ENCODE measurements around the gene EPB41L3.
A peak's percentile ranks its signal among the peaks of the same experiment; 100 is the strongest.

The EPB41L3 gene

DNA sequence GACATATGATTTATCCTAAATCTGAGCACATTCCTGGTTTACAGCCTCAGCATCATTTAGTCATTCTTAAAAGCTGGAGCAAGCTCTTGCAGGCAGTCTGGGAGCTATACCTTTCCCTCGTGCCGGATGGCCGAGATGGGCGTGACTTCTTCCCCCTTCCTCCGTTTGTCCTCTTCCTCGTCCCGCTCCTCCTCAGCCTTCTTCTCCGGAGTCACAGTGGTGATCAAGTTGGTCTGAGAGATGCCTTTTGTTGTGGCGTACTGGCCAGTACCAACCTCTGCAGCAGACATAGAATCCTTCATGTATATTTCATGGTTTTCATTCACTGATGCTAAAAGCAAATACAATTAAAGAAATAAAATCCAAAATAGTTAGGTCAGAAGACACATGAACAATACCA, 124.2 kb downstream of the EPB41L3 start:
- no peaks in the 10 kb centered on the region for H3K9me2 ChIP-seq (ENCODE audit: low read depth, low read length)
- H3K79me2 ChIP-seq (ENCODE audit: insufficient read depth, low read length): no peaks in the 10 kb centered on the region
- no peaks in the 10 kb centered on the region for H4K20me1 ChIP-seq (ENCODE audit: insufficient read depth, low read length)
- no peak overlapping the region for H3K9ac ChIP-seq (ENCODE audit: low read length)
- H3K27me3 ChIP-seq (ENCODE audit: insufficient read depth, low read length): 0 out of 2 replicates have a peak, but pooled peaks cover 9% of the 10 kb centered on the region
- no peak overlapping the region for H3K4me2 ChIP-seq (ENCODE audit: low read length)
- H3K9me3 ChIP-seq (ENCODE audit: low read length): no peaks in the 10 kb centered on the region
- H3K36me3 ChIP-seq (ENCODE audit: insufficient read depth, low read length): no peaks in the 10 kb centered on the region
- H3K27ac ChIP-seq (ENCODE audit: low read depth, low read length, poor library complexity, severe bottlenecking): no peak overlapping the region
- TF ChIP-seq, protein P1, sequence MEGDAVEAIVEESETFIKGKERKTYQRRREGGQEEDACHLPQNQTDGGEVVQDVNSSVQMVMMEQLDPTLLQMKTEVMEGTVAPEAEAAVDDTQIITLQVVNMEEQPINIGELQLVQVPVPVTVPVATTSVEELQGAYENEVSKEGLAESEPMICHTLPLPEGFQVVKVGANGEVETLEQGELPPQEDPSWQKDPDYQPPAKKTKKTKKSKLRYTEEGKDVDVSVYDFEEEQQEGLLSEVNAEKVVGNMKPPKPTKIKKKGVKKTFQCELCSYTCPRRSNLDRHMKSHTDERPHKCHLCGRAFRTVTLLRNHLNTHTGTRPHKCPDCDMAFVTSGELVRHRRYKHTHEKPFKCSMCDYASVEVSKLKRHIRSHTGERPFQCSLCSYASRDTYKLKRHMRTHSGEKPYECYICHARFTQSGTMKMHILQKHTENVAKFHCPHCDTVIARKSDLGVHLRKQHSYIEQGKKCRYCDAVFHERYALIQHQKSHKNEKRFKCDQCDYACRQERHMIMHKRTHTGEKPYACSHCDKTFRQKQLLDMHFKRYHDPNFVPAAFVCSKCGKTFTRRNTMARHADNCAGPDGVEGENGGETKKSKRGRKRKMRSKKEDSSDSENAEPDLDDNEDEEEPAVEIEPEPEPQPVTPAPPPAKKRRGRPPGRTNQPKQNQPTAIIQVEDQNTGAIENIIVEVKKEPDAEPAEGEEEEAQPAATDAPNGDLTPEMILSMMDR (IDR thresholded peaks at IDR 0.05; ENCODE audit: low read length): no peak
- TF ChIP-seq EZH2 (IDR thresholded peaks at IDR 0.05; ENCODE audit: borderline replicate concordance, low read length): no peak
- H3K4me1 ChIP-seq (ENCODE audit: insufficient read depth, low read length, severe bottlenecking): no peaks in the 10 kb centered on the region
- H3K4me3 ChIP-seq (ENCODE audit: low read depth, low read length, poor library complexity, severe bottlenecking): no peak overlapping the region
- no peak overlapping the region for H2AFZ ChIP-seq (ENCODE audit: low read length)
- H3F3A ChIP-seq (ENCODE audit: insufficient read depth, low read length): no peaks in the 10 kb centered on the region

DNA sequence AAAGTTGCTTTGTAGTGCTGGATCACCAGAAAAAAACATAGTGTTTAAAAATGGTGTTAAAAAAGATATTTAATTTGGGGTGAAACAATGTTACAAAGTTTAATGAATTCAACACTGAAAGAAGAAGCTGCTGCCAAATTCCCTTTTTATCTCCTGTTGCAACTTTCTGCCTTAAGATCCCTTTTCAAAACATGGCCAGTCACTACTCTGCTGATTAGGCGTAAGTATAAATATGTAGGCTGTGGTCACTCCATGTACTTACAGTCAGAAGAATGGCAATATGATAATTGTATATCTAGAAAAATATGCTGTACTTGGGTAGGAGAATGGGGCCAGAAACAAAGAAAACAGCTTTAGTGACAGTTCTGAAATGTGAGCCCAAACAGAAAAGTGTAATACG, 124.8 kb downstream of the EPB41L3 start:
- no peaks in the 10 kb centered on the region for H3F3A ChIP-seq (ENCODE audit: insufficient read depth, low read length)
- H3K9ac ChIP-seq (ENCODE audit: low read length): no peak overlapping the region
- no peaks in the 10 kb centered on the region for H3K4me1 ChIP-seq (ENCODE audit: insufficient read depth, low read length, severe bottlenecking)
- no peaks in the 10 kb centered on the region for H3K9me3 ChIP-seq (ENCODE audit: low read length)
- H3K27me3 ChIP-seq (ENCODE audit: insufficient read depth, low read length): 0 out of 2 replicates have a peak, but pooled peaks cover 13% of the 10 kb centered on the region
- H3K4me3 ChIP-seq (ENCODE audit: low read depth, low read length, poor library complexity, severe bottlenecking): no peak overlapping the region
- H3K79me2 ChIP-seq (ENCODE audit: insufficient read depth, low read length): no peaks in the 10 kb centered on the region
- TF ChIP-seq, protein P1 (IDR thresholded peaks at IDR 0.05; ENCODE audit: low read length): no peak
- TF ChIP-seq EZH2 (IDR thresholded peaks at IDR 0.05; ENCODE audit: borderline replicate concordance, low read length): no peak
- H2AFZ ChIP-seq (ENCODE audit: low read length): no peak overlapping the region
- no peaks in the 10 kb centered on the region for H4K20me1 ChIP-seq (ENCODE audit: insufficient read depth, low read length)
- H3K27ac ChIP-seq (ENCODE audit: low read depth, low read length, poor library complexity, severe bottlenecking): no peak overlapping the region
- no peaks in the 10 kb centered on the region for H3K9me2 ChIP-seq (ENCODE audit: low read depth, low read length)
- no peaks in the 10 kb centered on the region for H3K36me3 ChIP-seq (ENCODE audit: insufficient read depth, low read length)
- no peak overlapping the region for H3K4me2 ChIP-seq (ENCODE audit: low read length)

DNA sequence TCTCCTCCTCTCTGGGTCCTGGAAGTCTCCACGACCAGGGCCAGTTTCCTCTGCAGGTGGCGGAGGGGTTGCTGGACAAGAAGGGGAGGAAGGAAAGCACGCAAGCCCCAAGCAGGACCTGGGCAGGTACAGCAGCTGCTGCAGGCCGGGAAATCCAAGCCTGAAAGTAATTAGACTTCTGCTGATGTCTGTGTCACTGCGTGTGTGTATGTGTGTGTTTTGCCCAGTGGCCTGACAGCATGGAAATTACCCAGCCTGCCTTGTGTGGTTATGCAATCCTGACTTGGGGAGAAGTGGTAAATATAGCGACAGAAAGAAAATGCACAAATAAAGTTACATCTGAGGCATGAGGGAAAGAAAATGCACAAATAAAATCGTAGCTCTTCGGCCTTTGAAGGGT, 126.5 kb downstream of the EPB41L3 start:
- no peaks in the 10 kb centered on the region for H4K20me1 ChIP-seq (ENCODE audit: insufficient read depth, low read length)
- no peak overlapping the region for H2AFZ ChIP-seq (ENCODE audit: low read length)
- no peaks in the 10 kb centered on the region for H3K9me2 ChIP-seq (ENCODE audit: low read depth, low read length)
- H3K27me3 ChIP-seq (ENCODE audit: insufficient read depth, low read length): 0 out of 2 replicates have a peak, but pooled peaks cover 13% of the 10 kb centered on the region
- no peak overlapping the region for H3K9ac ChIP-seq (ENCODE audit: low read length)
- no peaks in the 10 kb centered on the region for H3K4me1 ChIP-seq (ENCODE audit: insufficient read depth, low read length, severe bottlenecking)
- H3K36me3 ChIP-seq (ENCODE audit: insufficient read depth, low read length): no peaks in the 10 kb centered on the region
- no peak overlapping the region for H3K27ac ChIP-seq (ENCODE audit: low read depth, low read length, poor library complexity, severe bottlenecking)
- TF ChIP-seq, protein P1 (IDR thresholded peaks at IDR 0.05; ENCODE audit: low read length): no peak
- no peak for TF ChIP-seq EZH2 (IDR thresholded peaks at IDR 0.05; ENCODE audit: borderline replicate concordance, low read length)
- no peaks in the 10 kb centered on the region for H3F3A ChIP-seq (ENCODE audit: insufficient read depth, low read length)
- no peaks in the 10 kb centered on the region for H3K9me3 ChIP-seq (ENCODE audit: low read length)
- no peak overlapping the region for H3K4me3 ChIP-seq (ENCODE audit: low read depth, low read length, poor library complexity, severe bottlenecking)
- no peaks in the 10 kb centered on the region for H3K79me2 ChIP-seq (ENCODE audit: insufficient read depth, low read length)
- H3K4me2 ChIP-seq (ENCODE audit: low read length): peak overlapping the region; percentile 28; the same call in 1 of the 2 replicates

Measured in OCI-LY1 (cell line).